Cerebellar nuclear complex (tissue), 1 donor: ENCODE data around the gene PPP2R5C.
"Not testable (repeated sequence)": the region's sequence is repeated elsewhere in the genome, so short reads cannot be mapped to it uniquely, and the experiment has no call there.

Experiments used
- DNase-seq, 2 experiments: peaks; one replicate each; lab custom pipeline; 2025; lab: John Stamatoyannopoulos, UW

PPP2R5C gene

DNA sequence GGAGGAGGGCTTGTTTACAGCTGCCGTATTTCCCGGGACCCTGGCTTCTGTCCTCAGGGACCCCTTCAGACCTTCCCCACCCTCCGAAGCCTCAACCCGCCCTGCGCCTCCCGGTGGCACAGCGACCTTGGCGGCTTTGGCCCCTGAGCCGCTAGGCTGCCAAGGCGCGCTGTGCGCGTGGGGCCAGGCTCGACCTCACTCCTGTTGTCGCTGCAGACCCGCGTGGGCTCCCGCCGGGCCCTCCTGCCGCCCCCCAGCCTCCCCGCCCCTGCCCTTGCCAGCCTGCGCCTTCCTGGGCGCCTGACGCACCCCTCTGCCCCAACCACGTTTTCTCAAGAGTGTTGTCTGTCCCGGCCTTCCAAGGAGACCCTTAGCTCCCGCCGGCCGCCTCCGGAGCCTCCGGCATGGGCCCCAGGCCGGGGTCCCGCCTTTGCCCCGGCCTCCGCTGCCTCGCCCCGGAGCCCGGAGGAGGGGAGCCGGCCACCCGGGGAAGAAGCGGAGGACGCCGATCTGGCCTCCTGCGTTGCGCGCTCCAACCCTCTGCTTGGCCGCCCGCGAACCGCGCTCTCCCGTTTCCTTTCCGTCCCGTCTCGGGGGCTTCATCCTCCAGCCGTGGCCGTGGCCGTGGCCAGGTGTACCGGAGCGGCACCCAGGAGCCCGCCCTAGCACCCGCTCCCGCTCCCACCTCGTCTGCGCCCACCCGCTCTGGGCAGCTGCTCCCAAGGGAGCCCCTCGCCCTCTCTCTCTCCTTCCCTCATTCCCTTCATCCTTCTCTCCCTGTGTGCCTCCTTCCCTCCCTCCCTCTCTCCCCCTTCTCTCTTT, 19.9 kb downstream of the PPP2R5C start:
- no peak for DNase-seq

DNA sequence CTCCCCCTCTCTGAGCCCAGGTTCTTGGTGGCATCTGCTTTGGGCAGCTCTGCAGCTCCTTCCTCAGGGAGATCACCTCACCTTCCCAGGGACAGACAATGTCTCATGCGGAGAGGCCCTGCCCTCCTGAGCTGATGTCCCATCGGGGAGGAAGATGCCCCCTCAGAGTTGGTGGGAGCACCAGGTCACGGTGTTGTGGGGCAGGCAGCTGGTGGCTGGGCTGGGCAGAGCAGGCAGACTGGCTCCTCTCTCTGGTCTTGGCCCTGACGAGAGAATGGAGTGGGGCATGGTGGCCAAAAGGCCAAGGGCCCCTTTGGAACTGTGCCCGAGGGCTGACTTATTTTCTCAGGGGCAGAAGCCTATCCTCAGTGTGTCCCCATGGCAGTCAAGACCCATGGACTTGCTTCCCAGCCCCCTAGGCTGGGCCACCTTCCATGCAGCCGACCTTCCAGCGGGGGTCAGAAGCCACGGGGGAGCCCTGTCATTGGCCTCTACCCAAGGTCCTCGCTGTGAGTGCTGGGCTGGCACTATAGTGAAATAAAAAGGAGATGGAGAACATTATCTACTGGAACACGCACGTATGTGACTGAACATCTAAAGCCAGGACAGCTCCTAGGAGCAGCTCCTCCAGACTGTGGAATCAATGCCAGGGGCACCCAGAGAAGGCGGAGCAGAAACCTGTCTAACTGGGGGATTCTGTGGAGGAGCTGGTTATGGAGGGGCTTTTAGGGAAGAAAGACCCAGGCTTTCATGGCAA, 21.9 kb downstream of the PPP2R5C start:
- DNase-seq = no peak

GRCh38 chr14:101784631-101785030, 23.1 kb downstream of the PPP2R5C start:
- no peak for DNase-seq

GRCh38 chr14:101788016-101788635, 26.6 kb downstream of the PPP2R5C start:
- no peak for DNase-seq

DNA sequence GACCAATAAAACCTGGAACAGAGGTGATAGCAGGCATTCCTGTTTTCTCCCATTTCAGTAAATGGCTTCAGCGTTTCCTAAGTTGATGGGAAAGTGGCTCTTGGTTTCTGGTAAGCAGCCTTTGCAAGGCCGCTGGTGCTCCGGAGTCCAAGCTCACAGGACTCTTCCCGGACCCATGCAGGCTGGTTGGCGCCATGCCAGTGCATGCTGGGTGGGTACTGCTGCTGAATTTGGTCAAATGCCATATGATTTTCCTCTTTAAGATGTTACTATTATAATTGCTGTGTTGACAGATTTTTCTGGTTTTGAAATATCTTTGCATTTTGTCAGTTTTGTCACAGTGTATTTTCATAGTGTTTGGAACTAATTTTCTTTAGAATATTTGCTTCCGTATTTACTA, 27.7 kb downstream of the PPP2R5C start:
- DNase-seq = peak; percentile 3 to 73

DNA sequence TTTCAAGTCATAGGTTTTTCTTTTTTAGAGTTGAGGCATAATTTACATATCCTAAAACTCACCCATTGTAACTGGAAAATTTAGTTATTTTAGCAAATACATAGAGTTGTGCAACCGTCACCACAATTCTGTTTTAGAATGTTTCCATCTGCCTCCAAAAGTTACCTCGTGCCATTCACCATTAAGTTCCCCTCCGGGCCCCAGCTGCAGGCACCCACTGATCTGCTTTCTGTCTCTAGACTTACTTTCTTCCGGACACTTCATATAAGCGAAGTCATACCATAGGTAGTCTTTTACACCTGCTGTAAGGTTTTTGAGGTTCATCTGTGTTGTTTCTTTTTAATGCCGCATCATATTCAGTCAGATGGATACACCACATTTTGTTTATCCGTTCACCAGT, 28.7 kb downstream of the PPP2R5C start:
- DNase-seq = no peak

GRCh38 chr14:101791919-101792572, 30.5 kb downstream of the PPP2R5C start:
- no peak for DNase-seq

DNA sequence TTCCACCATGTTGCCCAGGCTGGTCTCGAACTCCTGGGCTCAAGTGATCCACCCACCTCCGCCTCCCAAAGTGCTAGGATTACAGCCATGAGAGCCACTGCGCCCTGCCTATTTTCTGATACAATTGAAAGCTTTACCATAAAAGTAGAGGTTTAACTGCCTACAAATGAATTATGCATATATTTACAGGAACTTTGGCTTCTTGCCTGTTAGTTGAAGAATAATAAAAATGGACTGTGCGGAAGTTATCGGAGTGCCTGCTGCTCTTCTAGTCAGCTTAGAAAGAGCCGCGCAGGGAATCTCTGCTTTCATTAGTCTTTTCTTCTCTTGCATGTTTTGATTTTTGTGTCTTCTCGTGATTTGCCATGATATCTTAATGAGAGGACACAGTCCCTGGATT, 34.5 kb downstream of the PPP2R5C start:
- no peak for DNase-seq

DNA sequence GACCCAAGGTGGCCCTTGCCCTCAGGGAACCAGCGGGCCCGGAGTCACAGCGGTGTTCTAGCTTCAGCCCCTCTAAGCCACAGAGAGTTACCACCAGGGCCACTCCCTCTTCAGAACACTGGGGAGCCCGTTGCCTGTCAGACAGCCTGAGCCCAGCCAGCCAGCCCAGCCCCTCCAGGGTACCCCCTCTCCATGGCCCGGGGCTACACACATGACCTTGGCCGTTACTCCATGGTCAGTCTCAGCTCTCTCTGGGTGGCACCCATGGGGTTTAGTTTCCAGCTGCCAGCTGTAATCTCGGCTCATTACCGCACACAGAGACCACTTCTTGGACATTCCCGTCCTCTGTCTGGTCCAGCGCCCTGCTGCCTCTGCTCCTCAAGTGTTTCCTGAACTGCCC, 35.0 kb downstream of the PPP2R5C start:
- DNase-seq = no peak

DNA sequence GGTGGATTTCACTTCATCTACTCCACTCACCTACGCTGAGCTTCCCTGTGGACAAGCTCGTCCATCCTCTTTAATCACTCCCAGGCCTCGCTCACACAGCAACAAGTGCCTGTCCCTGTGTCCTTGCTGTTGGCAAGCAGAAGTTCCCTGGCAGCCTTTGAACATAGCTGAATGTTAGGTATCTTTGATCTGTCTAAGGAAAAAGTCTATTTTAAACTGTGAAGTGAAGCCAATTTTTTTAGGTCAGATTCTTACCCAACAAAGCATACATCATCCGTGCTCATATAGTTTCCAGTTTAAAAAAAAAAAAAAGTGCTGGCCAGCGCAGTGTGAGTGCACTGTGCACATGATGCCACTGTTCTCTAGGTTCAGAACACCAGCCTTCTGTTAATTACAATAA, 36.3 kb downstream of the PPP2R5C start:
- no peak for DNase-seq

DNA sequence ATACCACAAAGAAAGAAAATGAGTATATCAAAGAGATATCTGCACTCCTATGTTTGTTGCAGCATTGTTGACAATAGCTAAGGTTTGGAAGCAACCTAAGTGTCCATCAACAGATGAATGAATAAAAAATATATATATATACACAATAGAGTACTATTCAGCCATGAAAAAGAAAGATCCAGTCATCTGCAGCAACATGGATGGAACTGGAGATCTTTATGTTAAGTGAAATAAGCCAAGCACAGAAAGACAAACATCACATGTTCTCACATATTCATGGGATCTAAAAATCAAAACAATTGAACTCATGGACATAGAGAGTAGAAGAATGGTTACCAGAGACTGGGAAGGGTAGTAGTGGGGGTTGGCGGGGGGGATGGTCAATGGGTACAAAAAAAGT, 42.9 kb downstream of the PPP2R5C start:
- not testable (repeated sequence) for DNase-seq

- not testable (repeated sequence) for DNase-seq
Observed at GRCh38 chr14:101806252-101806651, 44.7 kb downstream of the PPP2R5C start.

- DNase-seq = no peak
Observed at GRCh38 chr14:101808020-101808641, 46.6 kb downstream of the PPP2R5C start.

GRCh38 chr14:101808894-101809670, 47.6 kb downstream of the PPP2R5C start:
- DNase-seq = no peak

- peak; percentile 47 to 68 for DNase-seq
Observed at GRCh38 chr14:101809671-101810514, 48.4 kb downstream of the PPP2R5C start.

- no peak for DNase-seq
Observed at GRCh38 chr14:101810897-101811621, 49.5 kb downstream of the PPP2R5C start.

DNA sequence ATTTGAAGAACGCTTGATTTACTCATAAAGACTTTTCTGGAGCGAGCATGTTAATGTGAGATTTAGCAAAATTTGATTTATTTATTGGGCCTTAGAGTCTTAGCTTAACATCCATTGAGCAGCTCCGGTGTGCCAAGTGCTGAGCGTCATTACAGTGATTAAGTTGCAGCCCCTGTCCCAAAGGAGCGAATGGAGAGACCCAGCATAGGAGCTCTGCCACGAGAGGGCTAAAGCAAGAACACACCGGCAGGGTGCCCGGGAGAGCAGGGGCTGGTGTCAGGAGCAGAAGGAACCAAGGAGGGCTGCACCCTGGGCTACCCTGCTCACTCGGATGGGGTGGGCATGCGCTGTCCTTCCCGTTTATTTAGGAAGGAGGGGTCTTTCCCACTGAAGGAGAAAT, 50.6 kb downstream of the PPP2R5C start:
- no peak for DNase-seq

DNA sequence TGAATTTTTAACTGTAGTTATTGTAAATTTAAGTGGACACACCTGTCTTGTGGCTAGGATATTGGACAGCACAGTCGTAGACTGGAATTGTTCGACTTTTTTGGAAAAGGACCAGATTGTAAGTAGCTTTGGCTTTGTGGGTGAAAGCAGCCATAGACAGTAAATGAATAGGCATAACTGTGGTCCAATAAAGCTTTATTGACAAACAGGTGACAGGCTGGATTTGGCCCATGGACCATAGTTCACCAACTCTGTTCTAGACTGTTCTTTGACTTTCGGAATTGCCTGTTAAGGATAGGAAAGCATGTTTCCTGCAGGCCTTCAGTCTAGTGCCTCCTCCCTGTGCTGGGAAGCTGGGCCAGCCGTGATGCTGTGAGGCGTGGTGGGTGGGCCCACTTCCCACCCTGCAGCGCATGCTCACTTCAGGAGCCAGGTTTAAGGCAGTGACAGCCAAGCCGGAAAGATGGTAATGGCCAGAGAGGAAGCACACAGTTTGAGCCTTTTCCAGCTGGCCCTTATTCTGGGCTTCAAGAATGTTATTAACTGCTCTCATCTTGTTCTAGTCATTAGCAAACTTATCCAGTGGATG, 51.8 kb downstream of the PPP2R5C start:
- DNase-seq = no peak

- no peak for DNase-seq
Observed at GRCh38 chr14:101813833-101814232, 52.3 kb downstream of the PPP2R5C start.
